Limb (tissue), 2 donors: ENCODE results near the gene DCTN2.
"Not testable (repeated sequence)": the region's sequence is repeated elsewhere in the genome, so short reads cannot be mapped to it uniquely, and the experiment has no call there.

Source experiments
- DNase-seq, 2 donors: peaks; one replicate each; pipeline ENCODE4 v3.0.0-alpha.2; 2016; ENCODE audit errors: extremely low spot score in 2 of 2

DCTN2 gene

GRCh38 chr12:57546438-57547287 lies at the start of gene DCTN2:
DCTN2 (minus strand) TSS chr12:57547192; CDS start chr12:57547063, 129 bp downstream.
- DNase-seq: peak; percentile 97 to 98

- DNase-seq: no peak
Measured at GRCh38 chr12:57593187-57593586, 46.2 kb upstream of the DCTN2 start.

GRCh38 chr12:57592551-57593165 lies 45.7 kb upstream of the DCTN2 start:
- no peak for DNase-seq

- DNase-seq: no peak
Measured at GRCh38 chr12:57591782-57592325, 44.9 kb upstream of the DCTN2 start.

GRCh38 chr12:57590864-57591781 lies 44.1 kb upstream of the DCTN2 start, which contains the start of gene PIP4K2C:
PIP4K2C (plus strand) TSS chr12:57591192; CDS start chr12:57591290, 98 bp downstream.
- DNase-seq: peak; percentile 47 to 81

- DNase-seq: no peak
Measured at GRCh38 chr12:57590479-57590863, 43.5 kb upstream of the DCTN2 start.

GRCh38 chr12:57588951-57589610 lies 42.1 kb upstream of the DCTN2 start:
- DNase-seq: not testable (repeated sequence)

GRCh38 chr12:57586832-57587429 lies 39.9 kb upstream of the DCTN2 start:
- no peak for DNase-seq

GRCh38 chr12:57586128-57586527 lies 39.1 kb upstream of the DCTN2 start:
- no peak for DNase-seq

GRCh38 chr12:57585156-57585555 lies 38.2 kb upstream of the DCTN2 start:
- no peak for DNase-seq

GRCh38 chr12:57584690-57585089 lies 37.7 kb upstream of the DCTN2 start:
- DNase-seq: no peak

- no peak for DNase-seq
Measured at GRCh38 chr12:57584050-57584449, 37.1 kb upstream of the DCTN2 start.

GRCh38 chr12:57583008-57583831 lies 36.2 kb upstream of the DCTN2 start:
- peak; percentile 68 to 84 for DNase-seq

- DNase-seq: no peak
Measured at GRCh38 chr12:57582440-57582839, 35.4 kb upstream of the DCTN2 start.

GRCh38 chr12:57581802-57582201 lies 34.8 kb upstream of the DCTN2 start:
- no peak for DNase-seq

- no peak for DNase-seq
Measured at GRCh38 chr12:57580466-57580795, 33.4 kb upstream of the DCTN2 start.

GRCh38 chr12:57579677-57580465 lies 32.9 kb upstream of the DCTN2 start:
- DNase-seq: no peak

GRCh38 chr12:57579011-57579410 lies 32.0 kb upstream of the DCTN2 start:
- no peak for DNase-seq
